Measurements from ENCODE around the gene TMEM252.
A peak's percentile ranks its signal among the peaks of the same experiment; 100 is the strongest.

The TMEM252 gene

DNA sequence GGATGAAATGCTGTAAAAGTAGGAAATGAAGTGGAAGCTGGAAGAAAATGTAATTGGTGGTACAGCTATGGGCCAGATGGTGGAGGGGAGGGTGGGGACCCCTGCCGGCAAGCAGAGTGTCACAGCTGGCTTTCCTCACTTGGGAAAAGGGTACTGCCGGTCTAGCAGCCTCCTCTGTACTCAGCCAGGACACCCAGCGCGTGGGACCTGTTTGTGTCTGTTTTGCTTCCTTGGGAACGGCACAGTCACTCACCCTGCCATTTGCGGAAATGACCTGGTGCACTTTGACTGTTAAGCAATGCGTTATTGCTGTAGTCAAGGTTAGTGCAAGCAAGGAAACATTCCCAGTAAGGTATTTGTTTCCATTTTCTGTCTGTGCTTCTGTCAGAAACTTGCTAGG, 10.1 kb downstream of the TMEM252 start:
- no peak for TF ChIP-seq POLR2A (IDR thresholded peaks at IDR 0.05; ENCODE audit: low read length)
- no peak for TF ChIP-seq GATA1 (IDR thresholded peaks at IDR 0.05; ENCODE audit: low read depth, low read length)
- no peak for DNase-seq

DNA sequence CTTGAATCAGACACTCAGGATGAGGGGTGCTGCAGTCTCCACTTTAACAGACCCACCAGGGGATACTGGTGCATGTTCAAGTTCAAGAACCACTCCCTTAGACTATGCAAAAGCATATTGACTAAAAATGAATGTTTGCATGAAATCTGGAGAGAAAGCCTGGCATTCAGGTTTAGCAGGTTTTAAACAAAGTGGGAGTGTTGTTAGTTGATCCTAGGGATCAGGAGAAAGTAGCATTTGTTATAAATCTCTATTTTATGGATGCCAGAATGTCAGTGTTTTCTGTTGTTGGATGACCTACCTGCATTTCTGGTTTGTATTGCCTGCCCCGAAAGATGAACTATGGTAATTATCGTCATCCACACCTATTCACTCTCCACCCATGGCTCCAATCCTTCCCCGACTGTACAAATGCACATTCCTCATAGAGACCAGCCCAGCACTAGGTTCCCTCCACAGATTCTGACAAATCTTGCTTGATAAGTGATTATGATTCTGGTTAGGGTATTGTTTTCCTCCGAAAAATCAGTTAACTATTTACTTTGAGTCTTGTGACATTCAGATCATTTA, 17.2 kb downstream of the TMEM252 start:
- no peak for DNase-seq
- TF ChIP-seq GATA1 (IDR thresholded peaks at IDR 0.05; ENCODE audit: low read depth, low read length) (no peak), POLR2A (IDR thresholded peaks at IDR 0.05; ENCODE audit: low read length) (no peak)

DNA sequence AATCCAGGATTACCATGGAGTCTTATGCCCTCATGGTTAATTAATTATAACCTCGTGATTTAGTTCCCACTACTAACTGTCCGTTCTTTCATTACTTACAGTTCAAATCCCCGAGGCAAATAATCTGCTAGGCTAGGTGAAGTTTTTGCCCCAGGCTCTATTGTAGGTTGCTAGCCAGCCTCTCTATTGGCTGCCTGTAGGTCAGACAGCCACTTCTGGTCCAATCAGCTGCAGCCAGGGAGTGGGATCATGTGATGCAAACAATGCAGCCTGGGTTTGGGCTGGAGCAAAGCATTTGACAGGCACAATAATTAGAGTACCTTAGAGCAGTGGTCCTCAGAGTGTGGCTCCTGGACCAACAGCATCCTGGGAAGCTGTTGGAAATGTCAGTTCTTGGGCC, 17.7 kb downstream of the TMEM252 start:
- TF ChIP-seq GATA1 (IDR thresholded peaks at IDR 0.05; ENCODE audit: low read depth, low read length) (no peak), POLR2A (IDR thresholded peaks at IDR 0.05; ENCODE audit: low read length) (no peak)
- DNase-seq: no peak

DNA sequence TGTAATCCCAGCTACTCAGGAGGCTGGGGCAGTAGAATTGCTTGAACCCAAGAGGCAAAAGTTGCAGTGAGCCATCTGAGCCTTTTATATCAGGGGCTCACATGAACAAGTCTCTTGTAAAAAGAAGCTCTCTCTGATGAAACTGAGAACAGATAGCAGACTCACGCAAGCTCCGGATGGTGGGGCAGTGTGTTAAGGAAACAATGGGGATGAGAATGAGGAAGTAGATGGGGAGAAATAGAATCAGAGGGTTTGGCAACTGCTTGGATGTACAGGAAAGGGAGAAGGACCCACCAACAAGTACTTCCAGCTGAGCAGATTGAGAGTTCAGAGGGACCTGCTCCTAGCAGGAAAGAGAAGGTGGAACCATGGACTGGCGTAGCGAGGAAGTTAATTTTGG, 18.6 kb downstream of the TMEM252 start:
- no peak for TF ChIP-seq GATA1 (IDR thresholded peaks at IDR 0.05; ENCODE audit: low read depth, low read length)
- no peak for TF ChIP-seq POLR2A (IDR thresholded peaks at IDR 0.05; ENCODE audit: low read length)
- no peak for DNase-seq

DNA sequence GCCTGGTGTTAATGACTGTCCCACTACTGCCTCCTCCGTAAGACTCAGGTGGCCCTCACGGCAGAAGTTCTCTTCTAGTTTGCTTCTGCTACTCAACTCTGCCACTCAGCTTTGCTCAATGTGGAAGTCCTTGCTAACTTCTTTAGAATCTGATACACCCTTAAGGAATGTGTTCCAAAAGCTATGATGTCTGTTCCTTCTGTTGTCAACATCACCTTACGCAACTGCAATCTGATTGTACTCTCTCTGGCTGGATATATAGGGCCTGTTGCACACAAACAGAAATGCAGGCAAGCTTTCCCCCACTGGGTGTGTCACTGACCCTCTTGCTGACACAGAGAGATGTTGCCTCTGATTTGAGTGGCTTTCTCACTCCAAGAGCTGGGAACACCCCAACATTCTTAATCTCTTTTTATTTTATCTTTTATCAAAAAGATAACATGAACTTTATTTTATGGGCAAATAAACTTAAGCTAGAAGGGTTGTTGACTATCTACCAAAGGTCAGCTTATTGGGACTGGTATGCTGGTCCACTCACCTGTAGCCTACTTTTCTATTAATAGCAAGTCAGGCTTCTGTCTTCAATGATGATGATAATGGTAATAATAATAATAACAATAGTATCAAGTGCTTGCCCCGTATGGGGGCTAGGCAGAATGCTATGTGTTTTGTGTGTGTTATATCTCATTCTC, 25.2 kb downstream of the TMEM252 start:
- TF ChIP-seq GATA1 (IDR thresholded peaks at IDR 0.05; ENCODE audit: low read depth, low read length) (no peak), POLR2A (IDR thresholded peaks at IDR 0.05; ENCODE audit: low read length) (no peak)
- no peak for DNase-seq

DNA sequence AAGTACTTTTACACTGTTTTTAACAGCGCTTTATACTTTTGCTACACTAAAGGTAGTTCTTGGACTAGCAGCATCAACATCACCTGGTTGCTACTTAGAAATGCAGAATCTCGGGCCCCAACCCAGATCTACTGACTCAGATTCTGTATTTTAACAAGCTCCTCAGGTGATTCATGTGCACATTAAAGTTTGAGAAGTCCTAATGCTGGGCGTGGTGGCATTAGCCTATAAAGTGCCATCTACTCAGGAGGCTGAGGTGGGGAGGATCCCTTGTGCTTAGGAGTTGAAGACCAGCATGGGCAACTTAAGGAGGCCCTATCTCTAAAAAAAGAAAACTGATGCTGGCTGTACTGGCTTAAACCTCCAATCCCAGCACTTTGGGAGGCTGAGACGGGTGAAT, 26.7 kb downstream of the TMEM252 start:
- DNase-seq: no peak
- TF ChIP-seq GATA1 (IDR thresholded peaks at IDR 0.05; ENCODE audit: low read depth, low read length): no peak
- TF ChIP-seq POLR2A (IDR thresholded peaks at IDR 0.05; ENCODE audit: low read length): no peak

GRCh38 chr9:68513385-68513784, 27.3 kb downstream of the TMEM252 start:
- no peak for DNase-seq
- TF ChIP-seq POLR2A (IDR thresholded peaks at IDR 0.05; ENCODE audit: low read length): no peak

DNA sequence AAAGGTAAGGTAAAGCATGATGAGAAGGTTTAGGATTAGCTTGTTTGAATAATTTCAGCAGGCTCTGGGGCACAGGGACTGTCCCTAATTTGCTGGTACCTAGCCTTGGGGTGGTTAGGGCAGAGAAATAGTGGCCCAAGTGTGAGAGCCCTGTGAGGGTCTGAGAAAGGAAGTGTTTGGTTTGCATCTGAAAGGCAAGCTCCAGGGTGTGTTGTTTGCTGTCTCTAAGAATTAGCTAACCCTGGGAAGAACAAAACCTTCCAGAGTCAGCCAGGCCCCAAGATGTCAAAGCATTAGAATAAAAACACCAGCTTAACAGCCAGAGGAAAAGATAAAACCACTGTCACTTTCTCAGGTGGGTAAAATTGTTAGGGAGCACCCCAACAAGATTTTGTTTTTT, 31.0 kb downstream of the TMEM252 start:
- TF ChIP-seq GATA1 (IDR thresholded peaks at IDR 0.05; ENCODE audit: low read depth, low read length) (no peak), POLR2A (IDR thresholded peaks at IDR 0.05; ENCODE audit: low read length) (no peak)
- no peak for DNase-seq

DNA sequence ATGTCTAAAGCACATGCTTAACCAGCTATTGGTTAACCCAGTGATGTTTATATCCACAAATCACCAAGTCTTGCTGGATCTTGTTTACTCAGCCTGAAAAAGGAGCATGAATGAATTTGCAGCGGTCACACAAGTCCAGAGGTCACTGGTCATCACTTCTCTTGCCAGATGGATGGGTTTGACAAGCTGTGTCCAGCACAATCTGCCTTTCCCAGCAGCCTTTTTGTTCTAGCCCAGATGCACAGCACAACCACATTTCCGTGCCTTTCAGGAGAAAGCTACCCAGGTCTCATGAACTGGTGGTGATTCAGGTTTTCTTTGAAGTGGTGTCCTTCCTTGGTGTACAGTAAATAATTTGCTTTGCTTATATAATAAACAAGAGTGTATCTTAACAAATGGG, 32.1 kb downstream of the TMEM252 start:
- no peak for DNase-seq
- TF ChIP-seq GATA1 (IDR thresholded peaks at IDR 0.05; ENCODE audit: low read depth, low read length) (no peak), POLR2A (IDR thresholded peaks at IDR 0.05; ENCODE audit: low read length) (no peak)

GRCh38 chr9:68507806-68508145, 32.9 kb downstream of the TMEM252 start:
- no peak for DNase-seq
- no peak for TF ChIP-seq POLR2A (IDR thresholded peaks at IDR 0.05; ENCODE audit: low read length)
- no peak for TF ChIP-seq GATA1 (IDR thresholded peaks at IDR 0.05; ENCODE audit: low read depth, low read length)

DNA sequence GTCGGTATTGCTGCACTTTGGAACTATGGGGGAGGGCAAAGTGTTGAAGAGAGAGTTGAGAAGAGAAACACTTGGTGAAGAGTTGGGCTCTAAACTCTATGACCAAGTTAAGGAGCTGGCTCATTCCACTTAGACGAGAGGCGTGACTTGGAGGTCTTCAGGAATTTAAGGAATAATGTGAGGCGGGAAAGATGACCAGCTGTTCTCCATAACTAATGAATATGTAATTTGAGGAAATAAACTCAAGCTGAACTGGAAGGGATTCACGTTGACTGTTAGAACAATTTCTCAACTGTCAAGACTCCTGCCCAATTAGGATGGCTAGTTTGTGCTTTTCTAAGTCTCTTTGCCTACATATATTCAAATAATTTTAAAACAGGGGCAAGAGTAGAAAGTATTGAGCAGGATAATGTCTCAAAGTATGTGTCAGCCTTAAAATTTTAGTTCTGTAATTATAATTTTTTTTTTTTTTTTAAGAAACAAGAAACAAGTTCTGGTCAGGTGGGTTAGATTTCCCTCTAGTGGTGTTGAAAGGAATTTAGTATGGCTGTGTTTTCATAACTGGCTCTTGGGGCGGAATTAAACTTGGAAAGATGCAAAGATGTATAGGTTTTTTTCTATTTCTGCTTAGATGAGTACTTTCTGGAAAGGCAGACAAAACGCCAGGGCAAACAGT, 33.4 kb downstream of the TMEM252 start:
- peak in 1 of 2 experiments; percentile 12 for DNase-seq

GRCh38 chr9:68506551-68506950, 34.1 kb downstream of the TMEM252 start:
- no peak for DNase-seq
- TF ChIP-seq POLR2A (IDR thresholded peaks at IDR 0.05; ENCODE audit: low read length): no peak
- no peak for TF ChIP-seq GATA1 (IDR thresholded peaks at IDR 0.05; ENCODE audit: low read depth, low read length)

More for the DNA sequence above, 33.4 kb downstream of the TMEM252 start:
- no peak for TF ChIP-seq GATA1 (IDR thresholded peaks at IDR 0.05; ENCODE audit: low read depth, low read length)
- no peak for TF ChIP-seq POLR2A (IDR thresholded peaks at IDR 0.05; ENCODE audit: low read length)

DNA sequence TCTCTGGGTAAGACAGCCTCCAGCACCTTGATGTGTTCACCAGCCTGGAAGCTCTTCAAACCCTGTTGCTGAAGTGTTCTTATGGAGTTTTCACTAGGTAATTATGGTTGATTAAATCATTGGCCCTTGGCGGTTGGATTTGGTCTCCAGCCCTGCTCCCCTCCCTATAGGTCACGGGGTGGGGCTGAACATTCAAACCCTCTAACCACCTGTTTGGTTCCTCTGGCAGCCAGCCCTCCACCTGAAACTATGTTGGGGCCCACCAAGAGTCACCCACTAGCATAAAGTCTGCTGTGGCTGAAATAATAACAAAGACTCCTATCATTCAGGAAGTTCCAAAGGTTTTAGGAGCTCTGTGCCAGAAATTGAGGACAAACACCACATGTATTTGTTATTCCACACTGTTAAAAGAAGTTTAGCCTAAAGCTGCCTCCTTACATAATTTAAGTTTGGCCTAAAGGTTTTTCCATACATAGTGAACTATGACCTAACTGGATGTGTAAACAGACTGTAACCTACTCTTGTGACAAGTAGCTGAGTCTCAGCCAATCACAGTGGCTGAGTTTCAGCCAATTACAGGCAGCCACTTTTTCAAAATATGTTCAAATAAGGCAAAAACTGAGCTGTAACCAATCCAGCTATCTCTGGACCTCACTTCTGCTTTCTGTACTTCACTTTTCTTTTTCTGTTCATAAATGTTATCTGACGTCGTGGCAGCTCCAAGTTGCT, 34.8 kb downstream of the TMEM252 start:
- no peak for TF ChIP-seq GATA1 (IDR thresholded peaks at IDR 0.05; ENCODE audit: low read depth, low read length)
- TF ChIP-seq POLR2A (IDR thresholded peaks at IDR 0.05; ENCODE audit: low read length): no peak
- peak; percentile 5 to 8 for DNase-seq

GRCh38 chr9:68502279-68502678, 38.4 kb downstream of the TMEM252 start:
- DNase-seq: no peak
- no peak for TF ChIP-seq POLR2A (IDR thresholded peaks at IDR 0.05; ENCODE audit: low read length)
- no peak for TF ChIP-seq GATA1 (IDR thresholded peaks at IDR 0.05; ENCODE audit: low read depth, low read length)
